DMS53 (cell line): ENCODE results near the gene GPS1.

Experiments used
- DNase-seq: peaks from one replicate; lab custom pipeline; 2025; lab: John Stamatoyannopoulos, UW

GPS1 gene

GRCh38 chr17:82103553-82104451 is 52.1 kb downstream of the GPS1 start:
- peak; percentile 56 for DNase-seq

GRCh38 chr17:82104797-82105416 is 53.2 kb downstream of the GPS1 start:
- no peak for DNase-seq

GRCh38 chr17:82105417-82105881 is 53.8 kb downstream of the GPS1 start:
- no peak for DNase-seq

- peak; percentile 96 for DNase-seq
Measured at GRCh38 chr17:82105882-82106687, 54.4 kb downstream of the GPS1 start.

GRCh38 chr17:82106688-82107305 is 55.1 kb downstream of the GPS1 start:
- no peak for DNase-seq
